H1 (cell line): ENCODE measurements around the gene AK5. TPM values are rescaled to one million over a fixed set of nuclear protein-coding genes. Genes with fewer than 3 reads are reported as not detected.

ENCODE experiments used
- CTCF ChIA-PET: fragments of 300-600 bp; sonication (Branson Sonifier 250); formaldehyde crosslinking; loops from one replicate; lab custom pipeline; 2021; ENCODE audit not compliant: partially characterized antibody; lab: Charles Lee
- POLR2A ChIA-PET: fragments of 300-600 bp; sonication (Branson Sonifier 250); formaldehyde crosslinking; loops from one replicate; lab custom pipeline; 2021; ENCODE audit warnings: inconsistent platforms; ENCODE audit not compliant: partially characterized antibody; lab: Charles Lee
- DNase-seq, 2 experiments: peaks; one replicate each; pipeline versions ENCODE4 v3.0.0 to v3.0.0-alpha.2; 2010 to 2022; ENCODE audit warnings: low spot score in 2 of 2, low read depth in 1 of 2, mixed read lengths in 1 of 2
- FAIRE-seq: peaks from 2 replicates; lab custom pipeline; 2011; peaks lifted over from hg19 to GRCh38; lab: Jason Lieb, UNC
- H2AFZ ChIP-seq: 2 replicates; pipeline ENCODE4 v1.8.1; 2012; ENCODE audit warnings: low read length, inconsistent platforms
- H2AK5ac ChIP-seq: 2 replicates; pipeline ENCODE4 v1.6.1; 2013; ENCODE audit warnings: low read depth, low read length
- H2BK120ac ChIP-seq: replicated peaks from 2 replicates; pipeline ENCODE3; 2013; ENCODE audit warnings: low read depth, low read length, inconsistent platforms
- H2BK12ac ChIP-seq: 2 replicates; pipeline ENCODE4 v1.6.1; 2013; ENCODE audit warnings: low read depth, low read length
- H2BK15ac ChIP-seq: 2 replicates; pipeline ENCODE4 v1.6.1; 2013; ENCODE audit warnings: low read length
- H2BK20ac ChIP-seq: 2 replicates; pipeline ENCODE4 v1.6.1; 2013; ENCODE audit warnings: low read length
- H2BK5ac ChIP-seq: 2 replicates; pipeline ENCODE4 v1.6.1; 2013; ENCODE audit warnings: low read depth, low read length
- H3K14ac ChIP-seq: 2 replicates; pipeline ENCODE4 v1.6.1; 2013; ENCODE audit warnings: inconsistent platforms; ENCODE audit not compliant: insufficient read length
- H3K18ac ChIP-seq: 2 replicates; pipeline ENCODE4 v1.6.1; 2013; ENCODE audit warnings: low read length; ENCODE audit errors: extremely low read depth
- H3K23ac ChIP-seq: 2 replicates; pipeline ENCODE4 v1.6.1; 2013; ENCODE audit warnings: inconsistent platforms; ENCODE audit not compliant: insufficient read length
- H3K23me2 ChIP-seq: 2 replicates; pipeline ENCODE4 v1.6.1; 2013; ENCODE audit warnings: low read depth, low read length
- H3K27ac ChIP-seq: 2 replicates; pipeline ENCODE4 v1.6.1; 2011; ENCODE audit warnings: low read depth, low read length, inconsistent platforms
- H3K27me3 ChIP-seq, 4 experiments: replicated peaks in 1 of 4; 1 replicate in 1 of 4; 2 replicates in 3 of 4; pipeline versions ENCODE4 v1.6.1 to v1.8.1; 2011 to 2013; ENCODE audit warnings: low read length in 3 of 4, mild to moderate bottlenecking in 3 of 4, inconsistent platforms in 2 of 4, mixed read lengths in 2 of 4, moderate library complexity in 1 of 4; ENCODE audit not compliant: control insufficient read depth in 3 of 4, insufficient read depth in 3 of 4; ENCODE audit errors: extremely low read depth in 1 of 4
- H3K36me3 ChIP-seq, 4 experiments: 2 replicates each; pipeline versions ENCODE4 v1.6.1 to v1.8.1; 2011 to 2013; ENCODE audit warnings: mild to moderate bottlenecking in 4 of 4, low read length in 3 of 4, moderate library complexity in 2 of 4, control low read depth in 1 of 4, inconsistent platforms in 1 of 4; ENCODE audit not compliant: insufficient read depth in 4 of 4, control insufficient read depth in 2 of 4
- H3K4ac ChIP-seq: replicated peaks from 2 replicates; pipeline ENCODE3; 2013; ENCODE audit warnings: low read length, low read depth, mixed read lengths, inconsistent platforms; ENCODE audit not compliant: insufficient read length
- H3K4me1 ChIP-seq, 4 experiments: replicated peaks in 1 of 4; 1 replicate in 1 of 4; 2 replicates in 3 of 4; pipeline versions ENCODE4 v1.6.1 to v1.8.1; 2011 to 2013; ENCODE audit warnings: low read length in 3 of 4, inconsistent platforms in 2 of 4, mixed read lengths in 1 of 4; ENCODE audit not compliant: insufficient read depth in 4 of 4, control insufficient read depth in 3 of 4
- H3K4me2 ChIP-seq, 2 experiments: 2 replicates each; pipeline versions ENCODE4 v1.6.1 to v1.8.1; 2011 to 2013; ENCODE audit warnings: low read depth in 2 of 2, low read length in 2 of 2, control low read depth in 1 of 2, inconsistent platforms in 1 of 2, mild to moderate bottlenecking in 1 of 2; ENCODE audit not compliant: insufficient read depth in 1 of 2
- H3K4me3 ChIP-seq, 4 experiments: fragments of 200-600, 300-600 bp in 1 of 4; sonication (generic), shearing (Covaris generic), sonication (Bioruptor Twin) in 1 of 4; 2 replicates each; pipeline versions ENCODE4 v1.5.1 to v1.8.1; 2011 to 2016; ENCODE audit warnings: low read length in 4 of 4, low read depth in 3 of 4, control low read depth in 2 of 4, inconsistent platforms in 2 of 4, mild to moderate bottlenecking in 2 of 4, mixed read lengths in 1 of 4, moderate library complexity in 1 of 4; ENCODE audit not compliant: insufficient read depth in 2 of 4; ENCODE audit errors: extremely low read depth in 1 of 4
- H3K56ac ChIP-seq: replicated peaks from 2 replicates; pipeline ENCODE3; 2013; ENCODE audit warnings: low read depth, mild to moderate bottlenecking, mixed read lengths, low read length, inconsistent platforms; ENCODE audit not compliant: insufficient read length
- H3K79me1 ChIP-seq: 2 replicates; pipeline ENCODE4 v1.6.1; 2013; ENCODE audit warnings: low read depth, low read length, control low read depth
- H3K79me2 ChIP-seq, 2 experiments: 2 replicates each; pipeline versions ENCODE4 v1.6.1 to v1.8.1; 2012 to 2013; ENCODE audit warnings: low read length in 2 of 2, mild to moderate bottlenecking in 2 of 2, inconsistent platforms in 1 of 2; ENCODE audit not compliant: insufficient read depth in 2 of 2, control insufficient read depth in 1 of 2
- H3K9ac ChIP-seq, 4 experiments: replicated peaks in 1 of 4; 1 replicate in 1 of 4; 2 replicates in 3 of 4; pipeline versions ENCODE4 v1.6.1 to v1.8.1; 2011 to 2013; ENCODE audit warnings: low read depth in 3 of 4, low read length in 3 of 4, control low read depth in 2 of 4, mild to moderate bottlenecking in 2 of 4, moderate library complexity in 2 of 4, inconsistent platforms in 1 of 4; ENCODE audit errors: extremely low read depth in 1 of 4
- H3K9me3 ChIP-seq, 2 experiments: 2 replicates each; pipeline versions ENCODE4 v1.6.1 to v1.8.1; 2012 to 2013; ENCODE audit warnings: mild to moderate bottlenecking in 2 of 2, moderate library complexity in 2 of 2, control low read depth in 1 of 2, inconsistent platforms in 1 of 2, low read depth in 1 of 2, low read length in 1 of 2, mixed read lengths in 1 of 2; ENCODE audit not compliant: insufficient read depth in 2 of 2
- H4K20me1 ChIP-seq, 2 experiments: replicated peaks in 1 of 2; 2 replicates each; pipeline versions ENCODE3 to v1.8.1; 2011 to 2013; ENCODE audit warnings: inconsistent platforms in 2 of 2, low read length in 2 of 2, mild to moderate bottlenecking in 1 of 2; ENCODE audit not compliant: insufficient read depth in 2 of 2, control insufficient read depth in 1 of 2
- H4K5ac ChIP-seq: 2 replicates; pipeline ENCODE4 v1.6.1; 2013; ENCODE audit warnings: low read length, low read depth, mixed read lengths, inconsistent platforms; ENCODE audit not compliant: insufficient read length
- H4K8ac ChIP-seq: 2 replicates; pipeline ENCODE4 v1.8.0; 2013; ENCODE audit warnings: mild to moderate bottlenecking, moderate library complexity, low read length, inconsistent platforms; ENCODE audit not compliant: insufficient read depth; ENCODE audit errors: extremely low read depth
- H4K91ac ChIP-seq: replicated peaks from 2 replicates; pipeline ENCODE3; 2013; ENCODE audit warnings: low read length, mixed read lengths, inconsistent platforms; ENCODE audit not compliant: insufficient read length
- CHD2 ChIP-seq: IDR thresholded peaks from 2 replicates; pipeline ENCODE4 v1.6.1; 2012; ENCODE audit warnings: low read length, improper control_type of control experiment
- CREB1 ChIP-seq: IDR thresholded peaks from 2 replicates; pipeline ENCODE4 v1.6.1; 2012; ENCODE audit warnings: inconsistent platforms
- EP300 ChIP-seq, 2 experiments: IDR thresholded peaks; 1 replicate in 1 of 2; 2 replicates in 1 of 2; pipeline ENCODE4 v1.6.1; 2011 to 2012; ENCODE audit warnings: low read depth in 2 of 2, low read length in 2 of 2, mild to moderate bottlenecking in 2 of 2, borderline replicate concordance in 1 of 2, inconsistent platforms in 1 of 2, moderate library complexity in 1 of 2
- FOSL1 ChIP-seq: IDR thresholded peaks from 2 replicates; pipeline ENCODE4 v1.6.1; 2011; ENCODE audit warnings: mild to moderate bottlenecking, low read depth, low read length, moderate library complexity; ENCODE audit not compliant: insufficient read depth
- HDAC2 ChIP-seq, 2 experiments: fragments of 300-600 bp in 1 of 2; sonication (generic) in 1 of 2; IDR thresholded peaks; 2 replicates each; pipeline ENCODE4 v1.6.1; 2011 to 2012; ENCODE audit warnings: low read depth in 2 of 2, low read length in 2 of 2, mild to moderate bottlenecking in 2 of 2, moderate library complexity in 2 of 2, borderline replicate concordance in 1 of 2, inconsistent platforms in 1 of 2
- JUND ChIP-seq: IDR thresholded peaks from 2 replicates; pipeline ENCODE4 v1.6.1; 2011; ENCODE audit warnings: mild to moderate bottlenecking, improper control_type of control experiment, low read length
- MAFK ChIP-seq: IDR thresholded peaks from 2 replicates; pipeline ENCODE4 v1.6.1; 2012; ENCODE audit warnings: low read depth, mild to moderate bottlenecking, improper control_type of control experiment, low read length
- NRF1 ChIP-seq: IDR thresholded peaks from 2 replicates; pipeline ENCODE4 v1.6.1; 2011; ENCODE audit warnings: mild to moderate bottlenecking, low read depth, low read length, improper control_type of control experiment
- PHF8 ChIP-seq: fragments of 200-600 bp; sonication (generic); conservative IDR thresholded peaks from 2 replicates; pipeline ENCODE4 v1.7.1; 2012; ENCODE audit warnings: low read depth, mild to moderate bottlenecking, inconsistent platforms, low read length, moderate library complexity
- RNF2 ChIP-seq: fragments of 200-900, 300-1000 bp; sonication (generic); IDR thresholded peaks from 2 replicates; pipeline ENCODE4 v1.7.1; 2016; ENCODE audit warnings: borderline replicate concordance, low read depth, mild to moderate bottlenecking, antibody characterized with exemption, low read length; ENCODE audit not compliant: poor library complexity, severe bottlenecking; ENCODE audit errors: missing control alignments
- SP2 ChIP-seq: IDR thresholded peaks from 2 replicates; pipeline ENCODE4 v1.6.1; 2012; ENCODE audit warnings: mild to moderate bottlenecking, low read length, inconsistent platforms
- SP4 ChIP-seq: IDR thresholded peaks from 2 replicates; pipeline ENCODE4 v1.6.1; 2012; ENCODE audit warnings: low read length, inconsistent platforms
- WGBS, 2 experiments: shearing (Covaris generic) in 1 of 2; methylation state at CpG; one replicate each; pipeline versions ENCODE4 v1.1.6 to v1.1.7; 2013 to 2015; ENCODE audit warnings: low lambda C conversion rate in 2 of 2, mixed read lengths in 2 of 2, inconsistent platforms in 1 of 2, low coverage in 1 of 2, missing lambda C conversion rate in 1 of 2; ENCODE audit not compliant: insufficient replicate concordance in 2 of 2, insufficient coverage in 1 of 2, insufficient read length in 1 of 2; ENCODE audit errors: extremely low coverage in 1 of 2, missing lambda C conversion rate in 1 of 2; 5-methylcytosine and 5-hydroxymethylcytosine counted together
- polyA plus RNA-seq, 7 experiments: library from polyadenylated mRNA; depleted of rRNA in 3 of 7; stranded (reverse) in 5 of 7; unstranded in 2 of 7; fragments of >200 nt in 5 of 7; fragments of 200-250 nt in 2 of 7; gene quantifications; 1 replicate in 5 of 7; 2 replicates in 1 of 7; 4 replicates in 1 of 7; pipeline versions ENCODE4 v1.2.1 to v1.2.3, GENCODE V29; 2011 to 2013; ENCODE audit warnings: missing spikeins in 2 of 7, mixed read lengths in 2 of 7
- total RNA-seq: library from RNA; stranded (reverse); fragmentation: NEBNext Ultra II Directional; extraction: Animal tissue kit (Norgen Biotek cat#: 25700); gene quantifications from 2 replicates; pipeline ENCODE4 v1.2.1, GENCODE V29; 2021
- TF ChIP-seq, protein P1 (sequence below): IDR thresholded peaks from 2 replicates; pipeline ENCODE4 v1.6.1; 2011; ENCODE audit warnings: low read length, improper control_type of control experiment

The AK5 gene
- total and polyA plus RNA-seq, 2 of the 8 experiments (the other 6 are each of a cell fraction or from before 2014, with no cell fraction given), result 2.0 to 7.1 TPM

GRCh38 chr1:77465139-77465538 lies 183.3 kb downstream of the AK5 start:
- H2BK20ac ChIP-seq, result no peak overlapping the region
- CTCF ChIA-PET, result interaction anchor here (0.7 to 1.4 kb wide), 2 partner anchors 16 to 44 kb away, joined by 3 to 4 read pairs; no protein-coding TSS in a partner anchor
- no peak overlapping the region for H2AFZ ChIP-seq
- H3K14ac ChIP-seq, result no peak overlapping the region
- no peaks in the 10 kb centered on the region for H3K9me3 ChIP-seq
- no peak overlapping the region for H4K91ac ChIP-seq
- DNase-seq (no peak), FAIRE-seq (no peak)
- H4K8ac ChIP-seq, result no peak overlapping the region
- H3K79me2 ChIP-seq, result no peaks in the 10 kb centered on the region
- no peak overlapping the region for H3K4me3 ChIP-seq
- no peaks in the 10 kb centered on the region for H3K36me3 ChIP-seq
- no peaks in the 10 kb centered on the region for H3K27me3 ChIP-seq
- no peak overlapping the region for H2BK5ac ChIP-seq
- H3K79me1 ChIP-seq, result no peaks in the 10 kb centered on the region
- H4K20me1 ChIP-seq, result no peaks in the 10 kb centered on the region
- H4K5ac ChIP-seq, result no peak overlapping the region
- peaks cover 2% of the 10 kb centered on the region; the same call in 1 of the 2 replicates for H3K23me2 ChIP-seq
- no peak overlapping the region for H3K56ac ChIP-seq
- no peak overlapping the region for H2AK5ac ChIP-seq
- H3K9ac ChIP-seq, result no peak overlapping the region
- H2BK12ac ChIP-seq, result no peak overlapping the region
- H3K4me2 ChIP-seq, result no peak overlapping the region
- no peak overlapping the region for H2BK15ac ChIP-seq
- 76% methylated on average over 2 of the region's 2 CpGs; no CpG with 5 or more reads in 1 of the 2 experiments for WGBS, 2 experiments
- H3K18ac ChIP-seq, result no peak overlapping the region
- no peak overlapping the region for H3K4ac ChIP-seq
- H3K4me1 ChIP-seq, result no peaks in the 10 kb centered on the region
- H3K23ac ChIP-seq, result no peak overlapping the region
- POLR2A ChIA-PET, result no interaction called here
- H3K27ac ChIP-seq, result no peak overlapping the region
- no peak overlapping the region for H2BK120ac ChIP-seq
- TF ChIP-seq PHF8 (no peak), JUND (no peak), FOSL1 (no peak), CREB1 (no peak), NRF1 (no peak), EP300 (IDR thresholded peaks at IDR 0.05; ENCODE audit: borderline replicate concordance in 1 of 2, low read depth in 2 of 2, low read length in 2 of 2) (no peak), SP4 (no peak), RNF2 (no peak), MAFK (no peak), HDAC2 (IDR thresholded peaks at IDR 0.05; ENCODE audit: borderline replicate concordance in 1 of 2, low read depth in 2 of 2, low read length in 2 of 2) (no peak), CHD2 (no peak), SP2 (no peak)
- TF ChIP-seq, protein P1, sequence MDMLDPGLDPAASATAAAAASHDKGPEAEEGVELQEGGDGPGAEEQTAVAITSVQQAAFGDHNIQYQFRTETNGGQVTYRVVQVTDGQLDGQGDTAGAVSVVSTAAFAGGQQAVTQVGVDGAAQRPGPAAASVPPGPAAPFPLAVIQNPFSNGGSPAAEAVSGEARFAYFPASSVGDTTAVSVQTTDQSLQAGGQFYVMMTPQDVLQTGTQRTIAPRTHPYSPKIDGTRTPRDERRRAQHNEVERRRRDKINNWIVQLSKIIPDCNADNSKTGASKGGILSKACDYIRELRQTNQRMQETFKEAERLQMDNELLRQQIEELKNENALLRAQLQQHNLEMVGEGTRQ, result no peak
